Activated T-cell treated with anti-CD3 and anti-CD28 coated beads, Interleukin-2, amount 50 U/mL, for 1 hour (primary cell): ENCODE results near the gene IL21R.

ENCODE experiments used
- DNase-seq: peaks from one replicate; pipeline ENCODE4 v3.0.0-alpha.2; 2020

IL21R gene

DNA sequence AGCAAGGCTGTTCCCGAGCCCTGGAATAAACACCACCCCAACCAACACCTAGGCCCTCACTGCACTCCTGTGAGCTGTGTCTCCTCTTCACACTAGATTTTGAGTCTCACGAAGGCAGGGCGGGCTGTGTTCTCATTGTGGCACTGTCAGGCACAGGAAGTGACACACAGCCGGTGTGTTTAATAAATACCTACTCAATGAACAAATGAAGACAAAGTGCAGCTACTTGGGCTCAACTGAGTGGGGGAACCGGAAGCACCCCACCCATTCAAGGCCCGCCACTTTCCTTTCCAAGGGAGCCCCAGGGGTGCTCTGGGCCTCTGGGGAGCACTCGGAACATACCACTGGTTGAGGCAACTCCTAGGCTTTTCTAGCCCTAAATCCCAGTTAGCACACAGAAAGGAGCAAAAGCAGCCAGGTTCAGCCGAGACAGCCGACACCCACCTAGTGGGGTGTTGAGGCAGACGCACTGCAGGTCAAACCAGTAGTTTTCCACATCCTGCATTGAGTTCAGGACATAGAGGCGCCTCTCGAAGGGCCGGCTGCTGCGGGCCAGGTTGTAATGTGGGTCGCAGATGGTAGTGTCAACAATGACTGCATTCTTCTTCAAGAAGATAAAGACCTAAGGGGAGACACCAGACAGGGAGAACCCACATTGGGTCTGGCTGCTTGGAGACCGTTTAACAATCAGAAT is 90.1 kb downstream of the IL21R start:
- no peak for DNase-seq

DNA sequence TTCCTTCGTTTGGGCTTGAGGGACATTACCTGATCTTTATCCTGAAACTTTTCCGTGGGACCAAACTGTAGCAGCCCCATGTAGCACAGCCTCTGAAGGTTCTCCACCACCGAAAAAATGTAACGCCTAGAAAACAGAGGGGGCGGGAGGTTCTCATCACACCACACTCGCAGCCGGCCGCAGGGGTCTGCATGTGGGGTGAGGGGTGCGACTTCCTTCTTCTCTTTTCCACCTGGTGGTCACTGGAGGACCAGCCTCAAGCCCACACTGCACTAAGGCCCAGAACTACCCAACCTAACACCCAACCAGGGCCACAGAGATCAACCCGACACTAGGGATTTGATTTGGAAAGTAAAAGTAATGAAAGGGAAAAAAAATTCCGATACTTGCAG is 90.6 kb downstream of the IL21R start:
- DNase-seq, result no peak

DNA sequence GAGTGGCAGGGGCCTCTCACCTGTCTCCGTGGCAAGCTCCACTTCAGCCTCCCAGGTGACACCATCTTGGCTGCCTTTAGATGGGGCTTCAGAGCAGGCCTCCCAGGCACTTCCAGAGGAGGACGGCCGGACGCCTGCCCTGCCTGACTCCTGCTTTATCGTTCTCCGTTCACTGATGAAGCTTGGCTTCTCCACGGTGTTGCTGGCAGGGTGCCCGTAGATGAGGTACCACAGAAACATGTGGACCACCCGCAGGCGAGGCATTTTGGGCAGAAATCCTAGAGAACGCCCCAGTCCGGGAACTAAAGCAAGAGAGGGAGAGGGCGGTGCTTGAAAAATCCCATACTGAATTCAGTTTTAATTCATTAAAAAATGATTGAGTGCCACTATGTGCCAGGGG is 93.2 kb downstream of the IL21R start:
- no peak for DNase-seq

DNA sequence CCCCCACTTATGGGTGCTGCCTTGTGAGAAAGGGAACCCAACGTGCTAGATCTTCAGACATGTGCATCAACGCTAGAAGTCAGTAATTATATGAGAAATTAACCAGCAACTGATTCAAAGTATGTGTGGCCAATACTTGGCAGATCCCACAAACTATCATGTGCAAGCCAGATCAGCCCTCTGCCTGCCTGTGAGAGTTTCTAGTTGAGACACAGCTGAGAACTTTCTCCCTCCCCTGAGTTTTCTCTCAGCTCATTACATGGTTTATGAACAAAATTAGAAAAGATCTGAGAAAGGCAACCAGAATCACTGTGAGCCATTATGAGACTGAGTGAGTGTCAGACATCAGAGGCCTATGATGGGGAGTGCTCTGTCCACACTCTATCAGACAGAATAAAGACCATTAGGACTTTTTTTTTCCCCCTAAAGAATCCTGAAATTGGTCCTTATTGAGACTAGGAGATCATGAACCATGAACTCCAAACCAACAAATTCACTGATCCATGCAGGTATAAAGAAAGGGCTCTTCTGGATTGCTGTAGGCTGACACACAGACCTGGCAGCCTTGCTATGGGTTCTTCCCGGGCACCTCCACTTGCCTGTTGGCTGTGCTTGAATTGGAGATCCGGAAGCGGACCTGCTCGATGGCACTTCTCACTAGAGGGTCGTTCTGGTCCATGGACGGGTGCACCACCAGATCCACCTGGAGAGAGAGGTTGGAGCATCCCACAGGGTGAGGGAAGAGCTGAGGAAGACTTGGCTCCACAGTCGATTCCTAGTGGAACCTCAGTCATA is 96.3 kb downstream of the IL21R start:
- no peak for DNase-seq

DNA sequence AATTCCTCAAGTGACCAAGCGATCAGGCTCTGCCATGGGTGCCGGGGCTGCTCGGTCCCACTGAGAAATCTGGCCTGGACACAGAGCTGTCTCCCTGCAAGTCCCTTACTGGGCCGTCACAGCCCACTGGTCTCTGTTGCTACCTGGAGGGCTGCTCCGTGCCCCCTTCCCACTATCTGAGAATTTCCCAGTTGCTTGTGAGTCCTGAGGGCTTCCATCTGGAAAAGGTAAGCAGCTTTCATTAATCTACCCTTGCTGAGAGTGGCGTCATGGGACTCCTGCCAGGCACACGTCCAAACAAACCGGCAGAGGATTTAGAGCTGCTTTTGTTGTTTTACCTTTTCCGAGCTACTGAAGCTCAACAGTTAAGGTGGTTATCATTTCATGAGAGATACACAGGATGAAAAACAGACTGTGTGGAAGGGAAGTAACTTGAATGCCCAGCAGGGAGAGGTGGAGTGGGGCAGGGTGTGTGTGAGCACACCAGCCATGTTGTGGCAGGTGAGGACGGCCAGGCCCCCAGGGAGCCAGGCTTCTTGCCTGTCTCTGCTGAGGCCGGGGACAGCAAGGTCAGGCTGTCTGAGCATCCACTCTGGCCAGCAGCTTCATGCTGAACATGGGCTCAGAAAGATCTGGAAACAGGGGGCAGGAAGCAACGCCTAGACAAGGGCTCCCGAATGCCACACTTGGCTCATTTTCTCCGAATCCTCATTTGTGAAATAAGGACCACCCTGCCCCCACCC is 97.1 kb downstream of the IL21R start:
- no peak for DNase-seq

DNA sequence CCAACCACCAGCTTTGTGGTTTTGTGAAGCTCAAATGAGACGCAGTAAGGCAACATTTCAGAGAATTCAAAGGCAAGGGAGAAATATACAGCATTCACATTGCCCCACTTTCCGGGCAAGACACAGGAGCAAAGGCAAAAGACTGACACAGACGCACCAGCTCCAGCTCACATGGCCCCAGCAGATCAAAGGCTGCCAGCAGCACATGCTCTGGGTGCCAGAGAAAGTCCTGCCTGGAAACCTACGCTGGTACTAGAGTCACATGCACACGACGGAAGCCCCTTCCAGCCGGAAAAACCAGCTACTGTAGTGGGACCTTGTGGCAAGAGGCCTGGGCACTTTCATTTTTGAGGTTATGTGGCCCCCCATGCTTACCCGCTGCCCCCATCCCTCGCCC is 97.7 kb downstream of the IL21R start:
- no peak for DNase-seq

DNA sequence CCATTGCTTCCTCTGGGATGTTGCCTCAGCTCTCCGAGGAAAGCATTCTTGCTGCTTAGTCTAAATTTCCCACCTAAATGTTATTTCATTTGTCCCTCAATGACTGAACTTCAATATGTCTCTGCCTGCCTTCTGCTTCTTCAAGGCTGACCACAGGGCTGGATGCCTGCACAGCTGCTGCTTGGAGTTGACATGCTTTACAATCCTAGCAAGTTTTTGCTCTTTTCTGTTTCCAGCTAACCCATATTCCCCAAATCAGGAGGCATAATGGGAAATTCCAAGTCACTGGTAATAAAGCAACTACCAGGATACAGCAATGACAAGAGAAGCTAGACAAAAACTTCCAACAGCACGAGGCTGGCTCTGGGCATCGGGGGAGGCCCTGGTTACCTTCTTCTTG is 98.8 kb downstream of the IL21R start:
- no peak for DNase-seq
